HepG2 (cell line): ENCODE data around the gene NPVF. TPM values are rescaled to one million over a fixed set of nuclear protein-coding genes. Genes with fewer than 3 reads are reported as not detected.

Experiments used
- DMAP1 ChIP-seq: IDR thresholded peaks from 2 replicates; pipeline ENCODE4 v1.6.1; 2016
- FOXP1 ChIP-seq, 2 experiments: fragments of 450-650 bp in 1 of 2; IDR thresholded peaks; 2 replicates each; pipeline ENCODE4 v1.6.1; 2017 to 2018; ENCODE audit warnings: antibody characterized with exemption in 1 of 2
- HNF4A ChIP-seq: sonication (generic); formaldehyde crosslinking; IDR thresholded peaks from 2 replicates; pipeline ENCODE4 v1.4.0; 2020; ENCODE audit warnings: missing genetic modification reagents
- MAFF ChIP-seq: IDR thresholded peaks from 2 replicates; pipeline ENCODE4 v1.6.1; 2011; ENCODE audit warnings: low read depth, low read length, improper control_type of control experiment
- MATR3 ChIP-seq: sonication (generic); formaldehyde crosslinking; IDR thresholded peaks from 2 replicates; pipeline ENCODE4 v1.4.0; 2020; ENCODE audit warnings: missing genetic modification reagents
- PITX1 ChIP-seq: sonication (generic); formaldehyde crosslinking; IDR thresholded peaks from 2 replicates; pipeline ENCODE4 v1.5.1; 2020; ENCODE audit warnings: mild to moderate bottlenecking, missing genetic modification reagents
- PLSCR1 ChIP-seq: sonication (generic); formaldehyde crosslinking; IDR thresholded peaks from 2 replicates; pipeline ENCODE4 v1.5.0; 2020; ENCODE audit warnings: missing genetic modification reagents, mild to moderate bottlenecking, borderline replicate concordance
- POLR2AphosphoS5 ChIP-seq: IDR thresholded peaks from 2 replicates; pipeline ENCODE4 v1.6.1; 2012; ENCODE audit warnings: low read depth, low read length
- POLR2G ChIP-seq: fragments of 200-400 bp; formaldehyde crosslinking; IDR thresholded peaks from 2 replicates; pipeline ENCODE4 v1.6.1; 2018; ENCODE audit warnings: mild to moderate bottlenecking, low read depth, low read length, moderate library complexity
- PRPF4 ChIP-seq: fragments of 200-400 bp; formaldehyde crosslinking; IDR thresholded peaks from 2 replicates; pipeline ENCODE4 v1.6.1; 2016; ENCODE audit warnings: low read length, low read depth; ENCODE audit not compliant: poor library complexity, severe bottlenecking
- RNF2 ChIP-seq: fragments of 450-650 bp; conservative IDR thresholded peaks from 2 replicates; pipeline ENCODE4 v1.6.1; 2016; ENCODE audit warnings: low read depth
- SOX13 ChIP-seq, 3 experiments: fragments of 450-650 bp in 1 of 3; sonication (generic) in 1 of 3; formaldehyde crosslinking in 1 of 3; IDR thresholded peaks in 2 of 3; conservative IDR thresholded peaks in 1 of 3; 2 replicates each; pipeline versions ENCODE4 v1.5.0 to v1.6.1; 2016 to 2020; ENCODE audit warnings: antibody characterized with exemption in 1 of 3, mild to moderate bottlenecking in 1 of 3, missing compliant biosample characterization in 1 of 3, missing genetic modification reagents in 1 of 3, moderate library complexity in 1 of 3
- TBL1XR1 ChIP-seq: fragments of 150-350 bp; IDR thresholded peaks from 2 replicates; pipeline ENCODE4 v1.6.1; 2014; ENCODE audit warnings: borderline replicate concordance, low read length; ENCODE audit not compliant: partially characterized antibody
- TEAD2 ChIP-seq: sonication (generic); formaldehyde crosslinking; IDR thresholded peaks from 2 replicates; pipeline ENCODE4 v1.9.0; 2021; ENCODE audit warnings: missing genetic modification reagents
- ZBTB2 ChIP-seq: sonication (generic); formaldehyde crosslinking; IDR thresholded peaks from 2 replicates; pipeline ENCODE4 v1.8.0; 2022; ENCODE audit warnings: low read depth, missing genetic modification reagents
- ZNF329 ChIP-seq: sonication (generic); formaldehyde crosslinking; IDR thresholded peaks from 2 replicates; pipeline ENCODE4 v1.9.0; 2021; ENCODE audit warnings: low read depth, mild to moderate bottlenecking, missing genetic modification reagents
- ZNF674 ChIP-seq: sonication (generic); formaldehyde crosslinking; IDR thresholded peaks from 2 replicates; pipeline ENCODE4 v1.5.0; 2020; ENCODE audit warnings: low read depth, mild to moderate bottlenecking, missing genetic modification reagents
- ZNF678 ChIP-seq: sonication (generic); formaldehyde crosslinking; IDR thresholded peaks from 2 replicates; pipeline ENCODE4 v1.4.0; 2020; ENCODE audit warnings: mild to moderate bottlenecking, missing genetic modification reagents
- ZNF766 ChIP-seq: sonication (generic); formaldehyde crosslinking; IDR thresholded peaks from 2 replicates; pipeline ENCODE4 v1.5.0; 2020; ENCODE audit warnings: missing genetic modification reagents, borderline replicate concordance
- ZNF879 ChIP-seq: sonication (generic); formaldehyde crosslinking; IDR thresholded peaks from 2 replicates; pipeline ENCODE4 v1.8.1; 2023; ENCODE audit warnings: missing genetic modification reagents
- ZSCAN29 ChIP-seq: sonication (generic); formaldehyde crosslinking; conservative IDR thresholded peaks from 2 replicates; pipeline ENCODE4 v1.4.0; 2020; ENCODE audit warnings: mild to moderate bottlenecking, missing genetic modification reagents
- polyA plus RNA-seq, 8 experiments: library from polyadenylated mRNA; depleted of rRNA in 3 of 8; stranded (reverse) in 7 of 8; unstranded in 1 of 8; fragments of >200 nt; fragmentation: Illumina TruSeq in 4 of 8; extraction: Trizol in 4 of 8; gene quantifications; 2 replicates each; pipeline versions ENCODE4 v1.2.1 to v1.2.3, GENCODE V29; 2011 to 2016; ENCODE audit warnings: low read depth in 4 of 8, missing spikeins in 1 of 8, mixed read lengths in 1 of 8; ENCODE audit not compliant: insufficient read depth in 1 of 8
- total RNA-seq, 5 experiments: library from RNA; depleted of rRNA; stranded (reverse); fragments of >200 nt; fragmentation: Illumina TruSeq; extraction: Trizol; gene quantifications; 2 replicates each; pipeline ENCODE4 v1.2.3, GENCODE V29; 2016; ENCODE audit warnings: low read depth in 1 of 5
- TF ChIP-seq, protein P1 (sequence below): sonication (generic); formaldehyde crosslinking; conservative IDR thresholded peaks from 2 replicates; pipeline ENCODE4 v1.4.0; 2020; ENCODE audit warnings: mild to moderate bottlenecking, missing genetic modification reagents, moderate library complexity
- TF ChIP-seq, protein P2 (sequence below): IDR thresholded peaks from 2 replicates; pipeline ENCODE4 v1.6.1; 2016; ENCODE audit warnings: missing compliant biosample characterization, missing genetic modification reagents, borderline replicate concordance
- TF ChIP-seq, protein P3 (sequence below): sonication (generic); formaldehyde crosslinking; IDR thresholded peaks from 2 replicates; pipeline ENCODE4 v1.4.0; 2020; ENCODE audit warnings: missing genetic modification reagents

NPVF gene
- total and polyA plus RNA-seq, 2 of the 13 experiments (the other 11 are each of a cell fraction or from before 2014, with no cell fraction given), result not detected

GRCh38 chr7:25249772-25250171, 21.5 kb upstream of the NPVF start (continued):
- peak; percentile 51; the same call in 1 of the 2 replicates for TF ChIP-seq SOX13 (IDR thresholded peaks at IDR 0.05)
- peak in 1 of 2 experiments; percentile 87; a peak in 2 of 4 replicates for TF ChIP-seq SOX13 (CRISPR knock-in tag; conservative IDR thresholded peaks at IDR 0.05 in 1 of 2, IDR thresholded peaks at IDR 0.05 in 1 of 2)
- TF ChIP-seq HNF4A (CRISPR knock-in tag), result peak; percentile 94
- no peak for TF ChIP-seq ZNF879 (CRISPR knock-in tag)
- TF ChIP-seq, protein P1, sequence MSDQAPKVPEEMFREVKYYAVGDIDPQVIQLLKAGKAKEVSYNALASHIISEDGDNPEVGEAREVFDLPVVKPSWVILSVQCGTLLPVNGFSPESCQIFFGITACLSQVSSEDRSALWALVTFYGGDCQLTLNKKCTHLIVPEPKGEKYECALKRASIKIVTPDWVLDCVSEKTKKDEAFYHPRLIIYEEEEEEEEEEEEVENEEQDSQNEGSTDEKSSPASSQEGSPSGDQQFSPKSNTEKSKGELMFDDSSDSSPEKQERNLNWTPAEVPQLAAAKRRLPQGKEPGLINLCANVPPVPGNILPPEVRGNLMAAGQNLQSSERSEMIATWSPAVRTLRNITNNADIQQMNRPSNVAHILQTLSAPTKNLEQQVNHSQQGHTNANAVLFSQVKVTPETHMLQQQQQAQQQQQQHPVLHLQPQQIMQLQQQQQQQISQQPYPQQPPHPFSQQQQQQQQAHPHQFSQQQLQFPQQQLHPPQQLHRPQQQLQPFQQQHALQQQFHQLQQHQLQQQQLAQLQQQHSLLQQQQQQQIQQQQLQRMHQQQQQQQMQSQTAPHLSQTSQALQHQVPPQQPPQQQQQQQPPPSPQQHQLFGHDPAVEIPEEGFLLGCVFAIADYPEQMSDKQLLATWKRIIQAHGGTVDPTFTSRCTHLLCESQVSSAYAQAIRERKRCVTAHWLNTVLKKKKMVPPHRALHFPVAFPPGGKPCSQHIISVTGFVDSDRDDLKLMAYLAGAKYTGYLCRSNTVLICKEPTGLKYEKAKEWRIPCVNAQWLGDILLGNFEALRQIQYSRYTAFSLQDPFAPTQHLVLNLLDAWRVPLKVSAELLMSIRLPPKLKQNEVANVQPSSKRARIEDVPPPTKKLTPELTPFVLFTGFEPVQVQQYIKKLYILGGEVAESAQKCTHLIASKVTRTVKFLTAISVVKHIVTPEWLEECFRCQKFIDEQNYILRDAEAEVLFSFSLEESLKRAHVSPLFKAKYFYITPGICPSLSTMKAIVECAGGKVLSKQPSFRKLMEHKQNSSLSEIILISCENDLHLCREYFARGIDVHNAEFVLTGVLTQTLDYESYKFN (CRISPR knock-in tag), result peak; percentile 86
- no peak for TF ChIP-seq TBL1XR1
- TF ChIP-seq MATR3 (CRISPR knock-in tag), result no peak
- TF ChIP-seq ZNF678 (CRISPR knock-in tag), result no peak
- TF ChIP-seq ZBTB2 (CRISPR knock-in tag), result no peak
- no peak for TF ChIP-seq DMAP1
- TF ChIP-seq, protein P2, sequence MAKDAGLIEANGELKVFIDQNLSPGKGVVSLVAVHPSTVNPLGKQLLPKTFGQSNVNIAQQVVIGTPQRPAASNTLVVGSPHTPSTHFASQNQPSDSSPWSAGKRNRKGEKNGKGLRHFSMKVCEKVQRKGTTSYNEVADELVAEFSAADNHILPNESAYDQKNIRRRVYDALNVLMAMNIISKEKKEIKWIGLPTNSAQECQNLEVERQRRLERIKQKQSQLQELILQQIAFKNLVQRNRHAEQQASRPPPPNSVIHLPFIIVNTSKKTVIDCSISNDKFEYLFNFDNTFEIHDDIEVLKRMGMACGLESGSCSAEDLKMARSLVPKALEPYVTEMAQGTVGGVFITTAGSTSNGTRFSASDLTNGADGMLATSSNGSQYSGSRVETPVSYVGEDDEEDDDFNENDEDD, result no peak
- no peak for TF ChIP-seq FOXP1 (IDR thresholded peaks at IDR 0.05)
- TF ChIP-seq FOXP1 (CRISPR knock-in tag; IDR thresholded peaks at IDR 0.05), result peak; percentile 22; the same call in 1 of the 2 replicates
- TF ChIP-seq ZNF766, result no peak
- TF ChIP-seq, protein P3, sequence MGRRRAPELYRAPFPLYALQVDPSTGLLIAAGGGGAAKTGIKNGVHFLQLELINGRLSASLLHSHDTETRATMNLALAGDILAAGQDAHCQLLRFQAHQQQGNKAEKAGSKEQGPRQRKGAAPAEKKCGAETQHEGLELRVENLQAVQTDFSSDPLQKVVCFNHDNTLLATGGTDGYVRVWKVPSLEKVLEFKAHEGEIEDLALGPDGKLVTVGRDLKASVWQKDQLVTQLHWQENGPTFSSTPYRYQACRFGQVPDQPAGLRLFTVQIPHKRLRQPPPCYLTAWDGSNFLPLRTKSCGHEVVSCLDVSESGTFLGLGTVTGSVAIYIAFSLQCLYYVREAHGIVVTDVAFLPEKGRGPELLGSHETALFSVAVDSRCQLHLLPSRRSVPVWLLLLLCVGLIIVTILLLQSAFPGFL, result no peak
- no peak for TF ChIP-seq MAFF
- TF ChIP-seq POLR2G, result no peak
- TF ChIP-seq RNF2, result no peak; the same call in 1 of the 2 replicates
- no peak for TF ChIP-seq ZSCAN29 (CRISPR knock-in tag)
- no peak for TF ChIP-seq PLSCR1
- peak; percentile 83 for TF ChIP-seq PITX1 (CRISPR knock-in tag)
- TF ChIP-seq ZNF674 (CRISPR knock-in tag), result no peak
- no peak for TF ChIP-seq ZNF329
- TF ChIP-seq TEAD2 (CRISPR knock-in tag), result no peak
- TF ChIP-seq POLR2AphosphoS5, result no peak
- no peak for TF ChIP-seq PRPF4
